ENCODE measurements around the gene OLAH. TPM values are rescaled to one million over a fixed set of nuclear protein-coding genes. Genes with fewer than 3 reads are reported as not detected.

The OLAH gene
- not detected for total RNA-seq

GRCh38 chr10:15043674-15044073 is at the start of gene OLAH:
OLAH (plus strand) TSS chr10:15043943; CDS start chr10:15047289, 3,346 bp downstream.

GRCh38 chr10:15088428-15089261 is 44.9 kb downstream of the OLAH start, which contains the start of gene ACBD7:
ACBD7 (minus strand) TSS chr10:15088776; CDS start chr10:15088728, 48 bp downstream.

GRCh38 chr10:15097011-15097812 is 53.5 kb downstream of the OLAH start, which contains the start of gene RPP38:
RPP38 (plus strand) TSS chr10:15097355; CDS start chr10:15103315, 5,960 bp downstream.

Other genes starting within 250 kb of the OLAH start
- gene CDNF, start 205.9 kb upstream of the OLAH start, total RNA-seq = not detected
- 13.5 TPM for gene HSPA14, start 205.6 kb upstream of the OLAH start, total RNA-seq
- gene MSANTD7, start 205.6 kb upstream of the OLAH start, total RNA-seq = 20.7 TPM
- gene SUV39H2, start 165.1 kb upstream of the OLAH start, total RNA-seq = 37.6 TPM
- 25.4 TPM for gene DCLRE1C, start 89.8 kb upstream of the OLAH start, total RNA-seq
- not detected for gene MEIG1, start 84.6 kb upstream of the OLAH start, total RNA-seq
- gene ACBD7, start 44.8 kb downstream of the OLAH start, total RNA-seq = 8.1 TPM
- 7.5 TPM for gene RPP38, start 53.4 kb downstream of the OLAH start, total RNA-seq
- gene NMT2, start 124.8 kb downstream of the OLAH start, total RNA-seq = 72.6 TPM